ENCODE measurements around the gene SETD5. TPM values are rescaled to one million over a fixed set of nuclear protein-coding genes. Genes with fewer than 3 reads are reported as not detected.

Gene SETD5, protein sequence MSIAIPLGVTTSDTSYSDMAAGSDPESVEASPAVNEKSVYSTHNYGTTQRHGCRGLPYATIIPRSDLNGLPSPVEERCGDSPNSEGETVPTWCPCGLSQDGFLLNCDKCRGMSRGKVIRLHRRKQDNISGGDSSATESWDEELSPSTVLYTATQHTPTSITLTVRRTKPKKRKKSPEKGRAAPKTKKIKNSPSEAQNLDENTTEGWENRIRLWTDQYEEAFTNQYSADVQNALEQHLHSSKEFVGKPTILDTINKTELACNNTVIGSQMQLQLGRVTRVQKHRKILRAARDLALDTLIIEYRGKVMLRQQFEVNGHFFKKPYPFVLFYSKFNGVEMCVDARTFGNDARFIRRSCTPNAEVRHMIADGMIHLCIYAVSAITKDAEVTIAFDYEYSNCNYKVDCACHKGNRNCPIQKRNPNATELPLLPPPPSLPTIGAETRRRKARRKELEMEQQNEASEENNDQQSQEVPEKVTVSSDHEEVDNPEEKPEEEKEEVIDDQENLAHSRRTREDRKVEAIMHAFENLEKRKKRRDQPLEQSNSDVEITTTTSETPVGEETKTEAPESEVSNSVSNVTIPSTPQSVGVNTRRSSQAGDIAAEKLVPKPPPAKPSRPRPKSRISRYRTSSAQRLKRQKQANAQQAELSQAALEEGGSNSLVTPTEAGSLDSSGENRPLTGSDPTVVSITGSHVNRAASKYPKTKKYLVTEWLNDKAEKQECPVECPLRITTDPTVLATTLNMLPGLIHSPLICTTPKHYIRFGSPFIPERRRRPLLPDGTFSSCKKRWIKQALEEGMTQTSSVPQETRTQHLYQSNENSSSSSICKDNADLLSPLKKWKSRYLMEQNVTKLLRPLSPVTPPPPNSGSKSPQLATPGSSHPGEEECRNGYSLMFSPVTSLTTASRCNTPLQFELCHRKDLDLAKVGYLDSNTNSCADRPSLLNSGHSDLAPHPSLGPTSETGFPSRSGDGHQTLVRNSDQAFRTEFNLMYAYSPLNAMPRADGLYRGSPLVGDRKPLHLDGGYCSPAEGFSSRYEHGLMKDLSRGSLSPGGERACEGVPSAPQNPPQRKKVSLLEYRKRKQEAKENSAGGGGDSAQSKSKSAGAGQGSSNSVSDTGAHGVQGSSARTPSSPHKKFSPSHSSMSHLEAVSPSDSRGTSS (N-terminal part only)
- 42.3 to 58.4 TPM (median 48.0 TPM) in 5 replicates for total RNA-seq (2022; extraction: Qiagen RNA extraction)

DNA sequence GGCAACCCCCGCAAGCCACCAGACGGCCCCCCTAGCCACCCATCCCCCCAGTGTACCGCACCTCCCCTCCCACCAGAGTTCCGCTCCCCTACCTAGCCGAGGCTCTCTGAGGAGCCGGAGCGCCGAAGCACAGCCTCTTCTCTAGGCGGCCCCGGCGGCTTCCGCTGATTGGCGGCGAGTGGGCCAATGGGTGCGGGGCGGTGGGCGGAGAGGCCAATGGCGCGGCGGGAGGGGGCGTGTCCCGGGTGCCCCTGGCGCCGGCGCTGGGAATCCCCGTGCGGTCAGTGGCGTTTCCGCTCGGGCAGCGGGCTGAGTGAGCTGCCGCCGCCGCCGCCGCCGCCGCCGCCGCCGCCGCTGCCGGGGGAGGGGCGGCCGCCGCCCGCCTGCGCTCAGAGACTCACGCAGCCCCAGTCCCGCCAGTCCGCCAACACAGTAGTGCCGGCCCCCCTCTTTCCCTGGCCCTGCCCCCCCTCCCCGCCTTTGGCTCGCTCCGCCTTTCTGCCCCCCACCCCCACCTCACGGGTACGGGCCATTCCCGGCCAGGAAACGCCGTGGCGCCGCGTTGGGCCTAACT lies at the start of gene SETD5:
SETD5 (plus strand) TSS at position 284 of the 574 bp plus-strand sequence. CDS start 31,324 bp downstream, outside the sequence.

DNA sequence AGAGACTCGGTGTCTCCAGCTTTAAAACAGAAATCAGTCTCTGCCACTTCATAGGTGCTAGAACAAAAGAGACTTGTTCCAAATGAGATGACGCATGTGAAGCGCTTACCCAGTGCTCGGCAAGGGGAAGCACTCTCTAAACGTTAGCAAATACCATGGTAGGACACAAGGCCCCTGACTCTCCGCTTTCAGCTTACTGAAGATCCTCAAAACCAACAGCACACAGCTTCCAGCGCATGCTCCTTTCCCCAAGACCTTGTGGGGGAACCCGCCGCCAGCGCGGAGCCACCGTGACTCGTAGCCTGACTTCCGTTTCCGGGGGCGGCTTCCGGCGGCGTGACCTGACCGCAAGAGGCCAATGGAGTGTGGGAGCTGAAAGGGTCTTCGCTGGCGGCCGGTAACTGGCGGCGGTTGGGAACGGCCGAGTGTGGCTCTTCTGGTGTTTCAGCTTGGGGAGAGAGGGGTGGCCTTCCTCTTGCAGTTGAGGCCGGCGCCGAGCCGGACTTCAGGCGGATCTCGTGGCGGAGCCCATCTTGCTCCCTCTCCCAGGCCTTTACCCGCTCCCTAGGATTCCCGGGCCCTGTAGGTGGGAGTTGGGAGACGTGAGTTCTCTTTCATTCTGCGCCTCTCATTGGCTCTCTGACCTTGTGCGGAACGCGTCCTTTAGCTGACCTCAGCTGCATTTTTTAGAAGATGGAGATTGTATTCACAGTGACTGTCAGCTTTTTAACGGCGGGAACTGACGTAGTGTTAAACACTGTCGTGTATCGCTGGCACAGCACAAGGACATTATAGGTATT lies 34.5 kb upstream of the SETD5 start, which contains the start of gene THUMPD3:
THUMPD3 (plus strand) TSS at position 324 of the 800 bp plus-strand sequence. CDS start 2,015 bp downstream, outside the sequence.

Other genes starting within 250 kb of the SETD5 start
- gene SRGAP3, start 148.0 kb upstream of the SETD5 start, total RNA-seq (2022; extraction: Qiagen RNA extraction), result 0.54 to 1.0 TPM (median 0.70 TPM) in 5 replicates
- gene THUMPD3, start 34.6 kb upstream of the SETD5 start, total RNA-seq (2022; extraction: Qiagen RNA extraction), result 50.9 to 72.0 TPM (median 55.9 TPM) in 5 replicates
- 0.05 to 0.09 TPM (median 0.07 TPM) in 5 replicates for gene LHFPL4, start 156.2 kb downstream of the SETD5 start, total RNA-seq (2022; extraction: Qiagen RNA extraction)

Data from A549 treated with Hydrocortisone at 1 μM for 4 hours (cell line).